ENCODE results near the gene C1orf198. TPM values are rescaled to one million over a fixed set of nuclear protein-coding genes. Genes with fewer than 3 reads are reported as not detected.

The C1orf198 gene
- total RNA-seq, 1 experiment from 2014 or later: 20.5 TPM

GRCh38 chr1:230839173-230839572 is 29.1 kb downstream of the C1orf198 start:
- no peak for TF ChIP-seq CTCF (conservative IDR thresholded peaks at IDR 0.05)
- TF ChIP-seq EZH2 (IDR thresholded peaks at IDR 0.05; ENCODE audit: low read depth): no peak
- no peak overlapping the region for H2AFZ ChIP-seq
- H3K9me3 ChIP-seq (ENCODE audit: insufficient read depth, low read depth): no peaks in the 10 kb centered on the region
- H3K9me2 ChIP-seq (ENCODE audit: insufficient read depth): no peaks in the 10 kb centered on the region
- intact Hi-C loops (cut with micrococcal nuclease; ENCODE audit: unreplicated experiment): no loop called here
- no TSS peak for BruUV-seq (replicated peaks)
- CTCF ChIA-PET: no interaction called here
- POLR2A ChIA-PET (ENCODE audit: unreplicated experiment): no interaction called here
- no peaks in the 10 kb centered on the region for H3K79me2 ChIP-seq (ENCODE audit: low read depth)
- H3K36me3 ChIP-seq (ENCODE audit: low read depth): no peaks in the 10 kb centered on the region
- no peaks in the 10 kb centered on the region for H3K27me3 ChIP-seq (ENCODE audit: insufficient read depth, low read depth)
- no peak overlapping the region for H3K27ac ChIP-seq
- no peaks in the 10 kb centered on the region for H4K20me1 ChIP-seq (ENCODE audit: insufficient read depth)
- no peak for DNase-seq
- H3K4me3 ChIP-seq: no peak overlapping the region
- H3K4me1 ChIP-seq (replicated peaks; ENCODE audit: insufficient read depth): no peaks in the 10 kb centered on the region
- no peaks in the 10 kb centered on the region for H3F3A ChIP-seq (ENCODE audit: insufficient read depth, low read depth)
- H3K4me2 ChIP-seq: no peak overlapping the region

DNA sequence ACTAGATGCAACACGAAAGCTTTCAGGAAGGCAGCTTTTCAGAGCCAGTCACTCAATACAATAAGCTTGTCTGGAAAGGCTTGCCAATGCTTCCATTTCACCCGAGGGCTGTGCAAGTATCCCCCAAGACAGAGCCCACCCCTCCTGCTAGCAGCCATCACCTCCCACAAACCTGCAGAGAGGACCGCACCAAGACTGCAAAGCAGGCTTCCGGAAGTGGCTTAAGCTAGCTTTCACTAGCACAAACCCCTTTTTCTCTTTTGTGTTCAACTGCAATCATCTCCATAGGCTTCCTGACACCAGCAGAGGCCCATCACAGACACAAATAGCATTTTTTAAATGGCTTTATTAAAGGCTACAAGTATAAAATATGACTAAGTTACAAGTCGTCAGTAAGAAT is 31.5 kb downstream of the C1orf198 start:
- intact Hi-C loops (cut with micrococcal nuclease; ENCODE audit: unreplicated experiment): no loop called here
- Histone ChIP-seq H3K4me3 (no peak overlapping the region), H3F3A (ENCODE audit: insufficient read depth, low read depth) (no peaks in the 10 kb centered on the region), H3K4me2 (no peak overlapping the region), H3K27me3 (ENCODE audit: insufficient read depth, low read depth) (no peaks in the 10 kb centered on the region), H4K20me1 (ENCODE audit: insufficient read depth) (no peaks in the 10 kb centered on the region), H3K4me1 (replicated peaks; ENCODE audit: insufficient read depth) (no peaks in the 10 kb centered on the region), H2AFZ (no peak overlapping the region), H3K27ac (no peak overlapping the region), H3K36me3 (ENCODE audit: low read depth) (no peaks in the 10 kb centered on the region), H3K79me2 (ENCODE audit: low read depth) (no peaks in the 10 kb centered on the region), H3K9me2 (ENCODE audit: insufficient read depth) (no peaks in the 10 kb centered on the region), H3K9me3 (ENCODE audit: insufficient read depth, low read depth) (no peaks in the 10 kb centered on the region)
- no TSS peak for BruUV-seq (replicated peaks)
- ChIA-PET CTCF (no interaction called here), POLR2A (ENCODE audit: unreplicated experiment) (interaction anchor here (0.7 kb wide), 1 partner anchor 27 kb away, joined by 6 read pairs; no protein-coding TSS in a partner anchor)
- DNase-seq: no peak
- no peak for TF ChIP-seq EZH2 (IDR thresholded peaks at IDR 0.05; ENCODE audit: low read depth)

GRCh38 chr1:230836347-230836746 is 32.0 kb downstream of the C1orf198 start:
- ChIA-PET CTCF (no interaction called here), POLR2A (ENCODE audit: unreplicated experiment) (interaction anchor here (0.7 kb wide), 1 partner anchor 27 kb away, joined by 6 read pairs; no protein-coding TSS in a partner anchor)
- TF ChIP-seq CTCF (conservative IDR thresholded peaks at IDR 0.05): no peak
- TF ChIP-seq EZH2 (IDR thresholded peaks at IDR 0.05; ENCODE audit: low read depth): no peak
- Histone ChIP-seq H3K27ac (no peak overlapping the region), H3K4me2 (no peak overlapping the region), H2AFZ (no peak overlapping the region), H3K9me2 (ENCODE audit: insufficient read depth) (no peaks in the 10 kb centered on the region), H3K9me3 (ENCODE audit: insufficient read depth, low read depth) (no peaks in the 10 kb centered on the region), H3F3A (ENCODE audit: insufficient read depth, low read depth) (no peaks in the 10 kb centered on the region), H3K4me1 (replicated peaks; ENCODE audit: insufficient read depth) (no peaks in the 10 kb centered on the region), H3K79me2 (ENCODE audit: low read depth) (no peaks in the 10 kb centered on the region), H3K4me3 (no peak overlapping the region), H4K20me1 (ENCODE audit: insufficient read depth) (no peaks in the 10 kb centered on the region), H3K27me3 (ENCODE audit: insufficient read depth, low read depth) (no peaks in the 10 kb centered on the region), H3K36me3 (ENCODE audit: low read depth) (no peaks in the 10 kb centered on the region)
- no TSS peak for BruUV-seq (replicated peaks)
- intact Hi-C loops (cut with micrococcal nuclease; ENCODE audit: unreplicated experiment): no loop called here
- no peak for DNase-seq

GRCh38 chr1:230834292-230834691 is 34.0 kb downstream of the C1orf198 start:
- TF ChIP-seq CTCF (conservative IDR thresholded peaks at IDR 0.05): no peak
- TF ChIP-seq EZH2 (IDR thresholded peaks at IDR 0.05; ENCODE audit: low read depth): no peak
- Histone ChIP-seq H4K20me1 (ENCODE audit: insufficient read depth) (no peaks in the 10 kb centered on the region), H3K36me3 (ENCODE audit: low read depth) (no peaks in the 10 kb centered on the region), H3K27me3 (ENCODE audit: insufficient read depth, low read depth) (no peaks in the 10 kb centered on the region), H3K79me2 (ENCODE audit: low read depth) (no peaks in the 10 kb centered on the region), H3F3A (ENCODE audit: insufficient read depth, low read depth) (no peaks in the 10 kb centered on the region), H3K4me3 (no peak overlapping the region), H3K4me2 (no peak overlapping the region), H3K27ac (no peak overlapping the region), H2AFZ (no peak overlapping the region), H3K9me3 (ENCODE audit: insufficient read depth, low read depth) (no peaks in the 10 kb centered on the region), H3K9me2 (ENCODE audit: insufficient read depth) (no peaks in the 10 kb centered on the region), H3K4me1 (replicated peaks; ENCODE audit: insufficient read depth) (no peaks in the 10 kb centered on the region)
- intact Hi-C loops (cut with micrococcal nuclease; ENCODE audit: unreplicated experiment): no loop called here
- no TSS peak for BruUV-seq (replicated peaks)
- CTCF ChIA-PET: no interaction called here
- POLR2A ChIA-PET (ENCODE audit: unreplicated experiment): no interaction called here
- no peak for DNase-seq
